ENCODE measurements around the gene ABHD5. TPM values are rescaled to one million over a fixed set of nuclear protein-coding genes. Genes with fewer than 3 reads are reported as not detected.

The ABHD5 gene
- total and polyA plus RNA-seq, 10 of the 15 experiments (the other 5 are each of a cell fraction or from before 2014, with no cell fraction given), result 5.5 to 24.4 (median 9.5) TPM

DNA sequence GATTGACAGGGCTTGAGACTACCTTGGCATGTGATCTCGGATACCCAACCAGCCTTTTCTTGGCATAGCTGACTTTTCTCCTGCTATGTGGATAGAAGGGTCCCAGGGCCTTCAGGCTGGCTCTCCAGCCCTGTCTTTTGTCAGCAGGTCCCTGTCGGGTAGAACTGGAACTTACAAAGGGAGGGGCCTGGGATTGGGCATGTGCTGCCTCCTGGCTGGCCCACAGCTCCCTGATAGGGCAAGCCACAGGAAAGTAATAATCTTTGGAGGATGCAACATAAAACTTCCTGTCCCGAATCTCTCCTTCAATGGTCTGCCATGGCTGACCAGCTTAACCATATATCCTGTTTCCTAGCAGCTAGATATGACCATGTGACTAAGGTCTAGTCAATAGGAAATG is 89.1 kb downstream of the ABHD5 start:
- SMC1A ChIA-PET (ENCODE audit: uncharacterized antibody, unreplicated experiment), result no interaction called here
- H3K4me1 ChIP-seq (ENCODE audit: control insufficient read depth, insufficient read depth, low read length), result no peaks in the 10 kb centered on the region
- H3K27ac ChIP-seq (ENCODE audit: control insufficient read depth, insufficient read depth), result no peak overlapping the region
- CTCF ChIA-PET, result no interaction called here
- DNase-seq (ENCODE audit: low read depth, low spot score) (no peak), FAIRE-seq (no peak), ATAC-seq (no peak)
- no peaks in the 10 kb centered on the region for H3K79me2 ChIP-seq (ENCODE audit: control insufficient read depth, insufficient read depth, low read length)
- RAD21 ChIA-PET (ENCODE audit: unreplicated experiment), result no interaction called here
- intact Hi-C loops (cut with micrococcal nuclease; ENCODE audit: unreplicated experiment), result no loop called here
- 2% methylated on average over 3 of the region's 3 CpGs for WGBS (ENCODE audit: insufficient coverage, insufficient replicate concordance, low lambda C conversion rate, missing lambda C conversion rate)
- TF ChIP-seq ZNF207 (IDR thresholded peaks at IDR 0.05; ENCODE audit: borderline replicate concordance) (no peak), BACH1 (IDR thresholded peaks at IDR 0.05; ENCODE audit: borderline replicate concordance) (no peak), FOXM1 (IDR thresholded peaks at IDR 0.05; ENCODE audit: low read depth, low read length) (no peak), EP300 (IDR thresholded peaks at IDR 0.05; ENCODE audit: borderline replicate concordance in 1 of 2, control insufficient read depth in 1 of 2, low read depth in 2 of 2, low read length in 2 of 2) (no peak), MEF2B (IDR thresholded peaks at IDR 0.05; ENCODE audit: partially characterized antibody, poor library complexity, severe bottlenecking) (no peak), IRF5 (IDR thresholded peaks at IDR 0.05; ENCODE audit: borderline replicate concordance) (no peak), NFYB (IDR thresholded peaks at IDR 0.05; ENCODE audit: insufficient read depth, low read depth, low read length) (no peak), IKZF1 (conservative IDR thresholded peaks at IDR 0.05) (no peak)
- TF ChIP-seq, protein P1, sequence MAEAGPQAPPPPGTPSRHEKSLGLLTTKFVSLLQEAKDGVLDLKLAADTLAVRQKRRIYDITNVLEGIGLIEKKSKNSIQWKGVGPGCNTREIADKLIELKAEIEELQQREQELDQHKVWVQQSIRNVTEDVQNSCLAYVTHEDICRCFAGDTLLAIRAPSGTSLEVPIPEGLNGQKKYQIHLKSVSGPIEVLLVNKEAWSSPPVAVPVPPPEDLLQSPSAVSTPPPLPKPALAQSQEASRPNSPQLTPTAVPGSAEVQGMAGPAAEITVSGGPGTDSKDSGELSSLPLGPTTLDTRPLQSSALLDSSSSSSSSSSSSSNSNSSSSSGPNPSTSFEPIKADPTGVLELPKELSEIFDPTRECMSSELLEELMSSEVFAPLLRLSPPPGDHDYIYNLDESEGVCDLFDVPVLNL (IDR thresholded peaks at IDR 0.05; ENCODE audit: low read depth, low read length), result no peak
- TF ChIP-seq, protein P2, sequence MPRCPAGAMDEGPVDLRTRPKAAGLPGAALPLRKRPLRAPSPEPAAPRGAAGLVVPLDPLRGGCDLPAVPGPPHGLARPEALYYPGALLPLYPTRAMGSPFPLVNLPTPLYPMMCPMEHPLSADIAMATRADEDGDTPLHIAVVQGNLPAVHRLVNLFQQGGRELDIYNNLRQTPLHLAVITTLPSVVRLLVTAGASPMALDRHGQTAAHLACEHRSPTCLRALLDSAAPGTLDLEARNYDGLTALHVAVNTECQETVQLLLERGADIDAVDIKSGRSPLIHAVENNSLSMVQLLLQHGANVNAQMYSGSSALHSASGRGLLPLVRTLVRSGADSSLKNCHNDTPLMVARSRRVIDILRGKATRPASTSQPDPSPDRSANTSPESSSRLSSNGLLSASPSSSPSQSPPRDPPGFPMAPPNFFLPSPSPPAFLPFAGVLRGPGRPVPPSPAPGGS (IDR thresholded peaks at IDR 0.05; ENCODE audit: borderline replicate concordance, insufficient read depth, low read depth, low read length, poor library complexity, severe bottlenecking), result no peak
- no peak overlapping the region for H3K9ac ChIP-seq (ENCODE audit: control insufficient read depth, insufficient read depth, low read length)
- H3K9me3 ChIP-seq (replicated peaks; ENCODE audit: control insufficient read depth, insufficient read depth, low read length), result no peaks in the 10 kb centered on the region
- no TSS peak for BruUV-seq (replicated peaks)
- in situ Hi-C loops (cut with MboI), result no loop called here
- H3K27me3 ChIP-seq (replicated peaks in 1 of 2; ENCODE audit: control insufficient read depth in 2 of 2, insufficient read depth in 2 of 2, low read length in 1 of 2), result peaks cover 2 to 3% of the 10 kb centered on the region in 2 experiments; a peak in 3 of 4 replicates
- POLR2A ChIA-PET, result no interaction called here
- H3K4me3 ChIP-seq, result no peak overlapping the region
- no peak overlapping the region for H2AFZ ChIP-seq (ENCODE audit: control insufficient read depth, low read depth, low read length)
- H3K4me2 ChIP-seq (ENCODE audit: control insufficient read depth, insufficient read depth), result no peak overlapping the region
- H3K36me3 ChIP-seq (ENCODE audit: control insufficient read depth in 2 of 2, insufficient read depth in 2 of 2, low read length in 1 of 2), result no peaks in the 10 kb centered on the region
- H4K20me1 ChIP-seq (ENCODE audit: control insufficient read depth, insufficient read depth), result no peaks in the 10 kb centered on the region

Measured in GM12878 (cell line).